ENCODE results near the gene CYYR1. TPM values are rescaled to one million over a fixed set of nuclear protein-coding genes. Genes with fewer than 3 reads are reported as not detected.

CYYR1 gene
- total RNA-seq, 1 donor from 2014 or later: 21.6 TPM

- Mint-ChIP-seq H3K9me3 (peaks cover 5% of the 10 kb centered on the region), H3K4me3 (no peak overlapping the region), H3K36me3 (no peaks in the 10 kb centered on the region), H3K27me3 (no peaks in the 10 kb centered on the region), H3K27ac (no peak overlapping the region), H3K4me1 (ENCODE audit: unreplicated experiment) (no peaks in the 10 kb centered on the region)
- TF ChIP-seq, protein P1, sequence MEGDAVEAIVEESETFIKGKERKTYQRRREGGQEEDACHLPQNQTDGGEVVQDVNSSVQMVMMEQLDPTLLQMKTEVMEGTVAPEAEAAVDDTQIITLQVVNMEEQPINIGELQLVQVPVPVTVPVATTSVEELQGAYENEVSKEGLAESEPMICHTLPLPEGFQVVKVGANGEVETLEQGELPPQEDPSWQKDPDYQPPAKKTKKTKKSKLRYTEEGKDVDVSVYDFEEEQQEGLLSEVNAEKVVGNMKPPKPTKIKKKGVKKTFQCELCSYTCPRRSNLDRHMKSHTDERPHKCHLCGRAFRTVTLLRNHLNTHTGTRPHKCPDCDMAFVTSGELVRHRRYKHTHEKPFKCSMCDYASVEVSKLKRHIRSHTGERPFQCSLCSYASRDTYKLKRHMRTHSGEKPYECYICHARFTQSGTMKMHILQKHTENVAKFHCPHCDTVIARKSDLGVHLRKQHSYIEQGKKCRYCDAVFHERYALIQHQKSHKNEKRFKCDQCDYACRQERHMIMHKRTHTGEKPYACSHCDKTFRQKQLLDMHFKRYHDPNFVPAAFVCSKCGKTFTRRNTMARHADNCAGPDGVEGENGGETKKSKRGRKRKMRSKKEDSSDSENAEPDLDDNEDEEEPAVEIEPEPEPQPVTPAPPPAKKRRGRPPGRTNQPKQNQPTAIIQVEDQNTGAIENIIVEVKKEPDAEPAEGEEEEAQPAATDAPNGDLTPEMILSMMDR (conservative IDR thresholded peaks at IDR 0.05): no peak
- DNase-seq (ENCODE audit: extremely low spot score, unreplicated experiment): no peak
These were observed 140.7 kb downstream of the CYYR1 start for GRCh38 chr21:26432410-26432809.

- DNase-seq (ENCODE audit: extremely low spot score, unreplicated experiment): no peak
- no peaks in the 10 kb centered on the region for H3K36me3 Mint-ChIP-seq
- H3K27me3 Mint-ChIP-seq: no peaks in the 10 kb centered on the region
- H3K27ac Mint-ChIP-seq: no peak overlapping the region
- H3K9me3 Mint-ChIP-seq: peaks cover 6% of the 10 kb centered on the region
- no peaks in the 10 kb centered on the region for H3K4me1 Mint-ChIP-seq (ENCODE audit: unreplicated experiment)
- TF ChIP-seq, protein P1 (conservative IDR thresholded peaks at IDR 0.05): no peak
- H3K4me3 Mint-ChIP-seq: no peak overlapping the region
These were observed 147.5 kb downstream of the CYYR1 start for GRCh38 chr21:26425576-26425975.

- peaks cover 8% of the 10 kb centered on the region for H3K9me3 Mint-ChIP-seq
- no peak for DNase-seq (ENCODE audit: extremely low spot score, unreplicated experiment)
- TF ChIP-seq, protein P1 (conservative IDR thresholded peaks at IDR 0.05): no peak
These were observed 149.6 kb downstream of the CYYR1 start for GRCh38 chr21:26423511-26423910.

GRCh38 chr21:26422706-26423105, 150.4 kb downstream of the CYYR1 start:
- Mint-ChIP-seq H3K27me3 (no peaks in the 10 kb centered on the region), H3K27ac (no peak overlapping the region), H3K36me3 (no peaks in the 10 kb centered on the region), H3K4me3 (no peak overlapping the region), H3K4me1 (ENCODE audit: unreplicated experiment) (no peaks in the 10 kb centered on the region), H3K9me3 (peaks cover 4% of the 10 kb centered on the region)
- no peak for DNase-seq (ENCODE audit: extremely low spot score, unreplicated experiment)
- TF ChIP-seq, protein P1 (conservative IDR thresholded peaks at IDR 0.05): no peak

More at GRCh38 chr21:26423511-26423910, 149.6 kb downstream of the CYYR1 start:
- Mint-ChIP-seq H3K27ac (no peak overlapping the region), H3K4me3 (no peak overlapping the region), H3K4me1 (ENCODE audit: unreplicated experiment) (no peaks in the 10 kb centered on the region), H3K36me3 (no peaks in the 10 kb centered on the region), H3K27me3 (no peaks in the 10 kb centered on the region)

DNA sequence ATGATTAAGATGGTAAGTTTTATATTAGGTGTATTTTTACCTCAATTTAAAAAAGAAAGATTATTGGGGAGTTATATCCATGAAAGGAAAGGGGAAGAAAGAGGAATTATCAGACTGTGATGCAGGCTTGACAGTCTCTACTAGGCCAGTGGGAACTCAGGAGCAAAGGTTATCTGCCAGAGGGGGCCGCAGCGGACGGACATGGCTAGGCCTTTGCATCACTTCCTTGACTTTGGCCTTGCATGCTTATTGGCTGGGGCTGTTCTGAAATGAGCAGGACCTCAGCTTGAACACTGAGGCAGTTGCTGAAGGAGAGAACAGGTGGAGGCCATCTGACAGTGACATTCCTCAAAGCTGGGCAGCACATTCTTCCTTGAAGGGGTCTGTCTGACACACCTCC, 150.9 kb downstream of the CYYR1 start:
- DNase-seq (ENCODE audit: extremely low spot score, unreplicated experiment): no peak
- Mint-ChIP-seq H3K4me1 (ENCODE audit: unreplicated experiment) (no peaks in the 10 kb centered on the region), H3K27me3 (no peaks in the 10 kb centered on the region), H3K36me3 (no peaks in the 10 kb centered on the region), H3K9me3 (peaks cover 4% of the 10 kb centered on the region), H3K27ac (no peak overlapping the region), H3K4me3 (no peak overlapping the region)
- TF ChIP-seq, protein P1 (conservative IDR thresholded peaks at IDR 0.05): no peak

GRCh38 chr21:26421724-26422123, 151.4 kb downstream of the CYYR1 start:
- H3K27me3 Mint-ChIP-seq: no peaks in the 10 kb centered on the region
- no peak overlapping the region for H3K4me3 Mint-ChIP-seq
- peaks cover 4% of the 10 kb centered on the region for H3K9me3 Mint-ChIP-seq
- H3K36me3 Mint-ChIP-seq: no peaks in the 10 kb centered on the region
- DNase-seq (ENCODE audit: extremely low spot score, unreplicated experiment): no peak
- H3K27ac Mint-ChIP-seq: no peak overlapping the region
- TF ChIP-seq, protein P1 (conservative IDR thresholded peaks at IDR 0.05): no peak
- no peaks in the 10 kb centered on the region for H3K4me1 Mint-ChIP-seq (ENCODE audit: unreplicated experiment)
